Stimulated activated CD4-positive, alpha-beta T cell treated with anti-CD3 and anti-CD28 coated beads, Interleukin-1b, Interleukin-23, amount 100 ng/mL, for 1 hour (primary cell): ENCODE results near the gene WBP1L.

Experiments
- DNase-seq, 2 donors: peaks; one replicate each; pipeline ENCODE4 v3.0.0-alpha.2; 2020; ENCODE audit warnings: low read depth in 2 of 2

The WBP1L gene

GRCh38 chr10:102780527-102780808 lies 36.7 kb downstream of the WBP1L start:
- no peak for DNase-seq

DNA sequence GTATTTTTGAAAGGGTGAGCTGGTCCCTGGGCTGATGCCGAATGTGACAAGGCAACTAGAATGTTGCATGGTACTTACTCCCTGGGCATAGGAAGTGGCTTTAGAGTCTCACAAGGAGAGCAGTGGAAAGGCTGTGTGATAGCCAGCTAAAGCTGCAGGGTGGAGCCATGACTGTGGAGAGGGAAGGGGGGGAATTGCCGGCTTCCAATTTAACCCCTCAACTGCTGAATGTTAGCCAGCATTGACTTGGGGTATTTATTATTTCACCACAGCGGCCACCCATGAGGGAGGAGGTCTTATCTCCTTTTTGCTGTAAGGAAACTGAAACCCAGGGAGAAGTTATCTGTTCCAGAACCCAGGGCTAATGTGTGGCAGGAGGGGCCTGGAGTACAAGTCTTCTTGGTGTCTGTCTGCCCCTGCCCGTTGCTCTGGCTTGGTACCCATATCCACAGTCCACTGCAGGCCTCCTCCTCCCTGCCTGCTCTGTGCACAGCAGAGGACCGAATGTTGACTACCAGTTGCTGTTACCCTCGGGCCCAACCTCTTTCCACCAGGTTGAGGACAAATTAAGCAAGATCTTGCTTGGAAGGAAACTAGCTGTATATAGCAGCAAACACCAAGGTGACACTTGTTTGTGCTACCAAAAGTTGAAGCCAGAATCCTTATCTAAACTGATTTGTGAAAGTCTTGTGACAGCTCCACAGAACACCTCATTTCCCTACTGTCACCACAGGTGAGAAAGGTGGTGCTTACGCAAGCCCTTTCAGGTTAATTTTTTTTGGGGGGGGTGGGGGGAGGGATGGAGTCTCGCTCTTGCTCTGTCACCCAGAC lies 37.6 kb downstream of the WBP1L start:
- no peak for DNase-seq

DNA sequence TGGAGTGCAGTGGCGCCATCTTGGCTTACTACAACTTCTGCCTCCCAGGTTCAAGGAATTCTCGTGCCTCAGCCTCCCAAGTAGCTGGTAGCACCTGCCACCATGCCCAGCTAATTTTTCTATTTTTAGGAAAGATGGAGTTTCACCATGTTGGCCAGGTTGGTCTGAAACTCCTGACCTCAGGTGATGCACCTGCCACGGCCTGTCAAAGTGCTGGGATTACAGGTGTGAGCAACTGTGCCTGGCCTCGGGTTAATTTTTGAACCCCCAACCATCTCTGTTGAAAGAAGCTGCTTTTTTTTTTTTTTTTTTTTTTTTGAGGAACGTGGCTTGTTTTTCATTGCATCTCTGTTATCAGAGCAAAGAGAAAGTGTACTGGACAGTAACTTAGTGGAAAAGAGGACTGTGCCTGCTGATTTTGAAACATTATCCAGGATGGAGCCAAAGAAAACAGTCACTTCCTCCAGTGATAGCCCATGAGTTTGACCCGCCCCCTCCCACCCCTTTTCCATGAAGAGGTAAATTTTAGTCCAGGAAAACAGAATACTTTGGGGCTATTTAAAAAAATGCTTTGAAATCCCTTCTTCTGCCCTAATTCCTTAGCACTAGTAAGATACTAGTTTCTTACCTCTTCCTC lies 38.3 kb downstream of the WBP1L start:
- DNase-seq, result no peak

DNA sequence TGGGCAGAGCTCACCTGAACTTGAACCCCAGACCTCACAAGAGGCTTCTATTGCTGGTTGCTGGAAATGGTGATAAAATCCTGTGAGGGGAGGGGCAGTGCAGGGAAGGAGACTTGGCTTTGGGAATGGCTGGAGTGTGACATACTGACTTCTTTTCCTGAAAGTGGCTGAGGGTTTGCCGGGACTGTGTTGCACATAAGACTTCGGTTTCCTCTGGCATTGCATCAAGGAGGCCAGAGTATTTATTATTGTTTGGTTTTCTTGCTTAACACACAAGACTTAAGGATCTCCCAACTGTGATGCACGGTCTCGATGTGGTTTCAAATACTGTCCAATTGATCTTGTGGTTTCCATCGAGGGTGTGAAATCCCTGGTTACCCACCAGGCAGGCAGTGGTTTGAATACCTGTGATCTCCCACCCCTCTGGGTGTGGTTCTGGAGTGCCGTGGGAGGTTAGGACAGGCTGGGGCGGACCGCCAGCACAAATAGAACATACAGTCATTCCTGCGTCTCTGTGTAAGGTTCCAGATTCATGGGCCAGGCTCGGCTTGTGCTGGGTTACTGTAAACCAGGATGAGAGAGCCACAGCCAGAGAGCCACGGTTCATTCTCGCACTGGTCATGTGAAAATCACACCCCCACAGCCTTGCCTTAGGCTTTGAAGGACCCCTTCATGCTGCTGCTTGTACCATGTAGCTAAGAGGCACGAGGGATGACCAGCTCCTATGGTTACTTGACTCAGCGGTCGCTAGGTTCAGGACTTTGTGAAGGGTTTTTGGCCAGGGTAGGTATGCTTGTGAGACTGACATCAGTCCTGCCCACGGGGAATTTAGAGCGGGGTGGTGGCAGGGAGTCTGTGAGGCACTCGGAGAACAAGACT lies 39.2 kb downstream of the WBP1L start:
- DNase-seq, result no peak

DNA sequence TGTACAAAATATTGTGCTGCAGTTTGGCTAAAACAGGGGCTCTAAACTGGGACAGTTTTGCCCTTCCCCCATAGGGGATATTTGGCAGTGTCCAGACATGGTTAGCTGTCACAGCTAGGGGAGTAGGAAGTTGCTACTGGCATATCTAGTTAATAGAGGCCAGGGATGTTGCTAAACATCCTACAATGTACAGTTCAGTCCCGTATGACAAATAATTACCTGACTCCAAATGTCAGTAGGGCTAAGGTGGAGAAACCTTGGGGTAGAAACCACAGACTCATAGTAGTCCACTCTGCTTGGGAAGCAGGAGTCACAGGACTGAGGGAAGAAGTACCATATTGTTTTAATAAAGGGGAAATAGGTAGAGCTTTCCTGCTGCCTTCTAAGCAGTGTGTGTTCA lies 39.8 kb downstream of the WBP1L start:
- no peak for DNase-seq

GRCh38 chr10:102785818-102786217 lies 42.1 kb downstream of the WBP1L start:
- DNase-seq, result no peak

- no peak for DNase-seq
Observed at GRCh38 chr10:102791754-102792395, 48.1 kb downstream of the WBP1L start.

GRCh38 chr10:102795453-102796406 lies 52.0 kb downstream of the WBP1L start:
- no peak for DNase-seq

GRCh38 chr10:102796407-102797176 lies 52.8 kb downstream of the WBP1L start:
- DNase-seq, result no peak

- DNase-seq, result no peak
Observed at GRCh38 chr10:102799691-102800471, 56.1 kb downstream of the WBP1L start.

DNA sequence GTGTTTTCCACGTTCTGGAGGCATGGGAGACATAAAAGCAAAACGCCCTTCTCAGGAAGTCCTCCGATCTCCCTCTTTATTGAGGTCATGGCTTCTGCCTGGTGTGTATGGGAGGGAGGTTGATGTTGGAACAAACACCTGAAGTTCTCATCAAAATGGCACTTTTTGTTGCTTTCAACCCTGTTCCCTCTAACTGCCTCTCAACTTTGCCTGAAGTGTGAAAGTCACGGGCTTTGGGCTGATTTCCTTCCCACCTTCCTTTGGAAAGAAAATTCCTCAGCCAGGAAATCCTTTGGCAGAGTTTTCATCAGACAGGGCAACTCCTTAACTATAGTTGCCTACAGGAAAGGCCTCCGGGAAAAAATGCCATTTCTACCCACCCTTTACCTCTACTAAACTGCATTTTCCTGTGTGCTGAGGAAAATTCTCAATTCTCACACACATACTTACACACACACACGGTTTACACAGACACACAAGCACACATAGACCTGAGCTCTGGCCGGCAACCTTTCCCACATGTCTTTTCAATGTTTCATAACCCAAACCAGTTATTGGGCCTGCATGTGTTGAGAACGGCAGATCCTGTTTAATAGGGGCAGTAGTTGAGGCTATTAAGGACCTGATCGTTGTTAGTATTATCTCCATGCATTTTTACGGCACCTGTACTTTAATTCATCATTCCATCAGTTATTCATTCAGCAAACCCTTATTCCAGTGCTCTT lies 57.0 kb downstream of the WBP1L start:
- DNase-seq, result no peak

DNA sequence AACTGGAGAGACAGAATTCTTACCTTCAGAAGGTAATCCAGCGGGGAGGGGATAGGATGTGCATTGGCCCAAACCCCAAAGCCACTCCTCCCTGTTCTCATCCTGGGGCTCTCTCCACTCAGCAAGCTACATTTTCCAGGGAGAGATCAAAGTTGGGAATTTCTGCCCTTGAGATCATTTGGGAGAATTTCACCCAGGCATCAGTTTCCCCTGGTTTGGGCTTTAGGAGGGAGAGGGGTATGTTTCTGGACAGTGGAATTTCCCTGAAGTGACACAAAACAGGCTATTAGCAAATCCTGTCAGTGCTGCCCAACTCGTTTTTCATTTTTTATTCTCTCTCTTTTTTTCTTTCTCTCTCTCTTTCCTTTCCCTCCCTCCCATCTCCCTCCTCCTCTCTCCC lies 57.7 kb downstream of the WBP1L start:
- no peak for DNase-seq

DNA sequence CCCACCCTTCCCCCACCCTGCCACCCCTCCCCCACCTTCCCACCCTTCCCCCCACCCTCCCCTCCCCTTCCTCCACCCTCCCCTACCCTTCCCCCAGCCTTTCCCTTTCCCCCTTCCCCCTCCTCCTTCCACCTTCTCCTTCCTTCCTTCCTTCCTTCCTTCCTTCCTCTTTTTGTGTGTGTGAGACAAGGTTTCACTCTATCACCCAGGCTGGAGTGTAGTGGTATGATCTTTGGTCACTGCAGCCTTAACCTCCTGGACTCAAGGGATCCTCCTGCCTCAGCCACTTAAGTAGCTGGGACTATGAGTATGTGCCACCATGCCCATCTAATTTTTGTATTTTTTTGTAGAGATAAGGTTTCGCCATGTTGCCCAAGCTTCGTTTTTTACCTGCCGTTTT lies 58.2 kb downstream of the WBP1L start:
- no peak for DNase-seq

GRCh38 chr10:102802920-102803534 lies 59.3 kb downstream of the WBP1L start:
- DNase-seq, result no peak

GRCh38 chr10:102804382-102805055 lies 60.8 kb downstream of the WBP1L start:
- no peak for DNase-seq

DNA sequence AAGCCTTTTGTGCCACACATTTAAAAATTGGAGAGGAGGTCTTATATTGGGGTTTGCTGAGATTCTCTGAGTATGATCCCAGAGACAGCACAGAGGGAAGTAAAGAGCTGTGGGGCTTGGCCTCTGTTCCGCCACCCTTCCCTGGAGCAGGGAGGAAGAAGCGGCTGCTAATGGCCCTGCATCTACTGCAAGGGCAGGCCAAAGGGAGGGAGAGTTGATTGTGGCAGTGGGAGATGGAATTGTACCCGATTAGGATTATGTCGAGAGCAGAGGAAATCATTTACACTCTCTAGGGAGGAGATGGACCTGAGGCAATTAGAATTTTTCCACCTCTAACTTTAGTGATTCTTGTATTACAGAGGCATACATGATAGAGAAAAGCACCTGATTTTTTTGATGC lies 64.6 kb downstream of the WBP1L start:
- DNase-seq, result no peak

DNA sequence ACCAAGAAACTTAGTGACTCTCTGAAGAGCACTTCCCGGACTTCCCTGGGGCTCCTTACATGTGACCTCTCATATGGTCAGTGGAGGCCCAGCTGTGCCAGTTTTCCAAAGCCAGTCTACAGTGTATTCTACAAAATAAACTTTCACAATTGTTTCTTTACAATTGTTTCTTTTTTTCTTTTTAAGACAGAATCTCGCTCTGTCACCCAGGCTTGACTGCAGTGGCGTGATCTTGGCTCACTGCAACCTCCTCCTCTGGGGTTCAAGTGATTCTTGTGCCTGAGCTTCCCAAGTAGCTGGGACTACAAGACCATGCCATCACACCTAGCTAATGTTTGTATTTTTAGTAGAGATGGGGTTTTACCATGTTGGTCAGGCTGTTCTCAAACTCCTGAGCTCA lies 67.6 kb downstream of the WBP1L start:
- DNase-seq, result no peak
